ENCODE results near the gene ZNFX1.

DNA sequence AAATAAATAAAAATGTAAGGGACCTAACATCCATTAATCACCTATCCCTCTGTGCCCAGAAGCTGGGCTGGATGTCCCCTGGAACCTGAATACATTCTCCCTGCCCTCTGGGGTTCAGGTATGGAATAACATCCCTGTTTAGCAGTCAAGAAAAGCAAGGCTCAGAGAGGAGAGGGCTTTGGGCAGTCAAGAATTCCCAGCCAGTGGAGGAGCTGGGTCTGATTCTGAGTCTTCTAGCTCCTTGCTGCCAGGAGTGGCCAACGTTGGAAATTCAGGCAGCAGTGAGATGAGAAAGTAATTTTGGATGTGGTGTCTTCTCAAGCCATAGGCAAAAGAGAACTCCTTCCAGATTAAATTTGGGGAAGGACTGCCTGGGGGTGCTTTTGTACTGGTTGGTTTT lies 42.6 kb upstream of the ZNFX1 start:
- TF ChIP-seq, protein P1, sequence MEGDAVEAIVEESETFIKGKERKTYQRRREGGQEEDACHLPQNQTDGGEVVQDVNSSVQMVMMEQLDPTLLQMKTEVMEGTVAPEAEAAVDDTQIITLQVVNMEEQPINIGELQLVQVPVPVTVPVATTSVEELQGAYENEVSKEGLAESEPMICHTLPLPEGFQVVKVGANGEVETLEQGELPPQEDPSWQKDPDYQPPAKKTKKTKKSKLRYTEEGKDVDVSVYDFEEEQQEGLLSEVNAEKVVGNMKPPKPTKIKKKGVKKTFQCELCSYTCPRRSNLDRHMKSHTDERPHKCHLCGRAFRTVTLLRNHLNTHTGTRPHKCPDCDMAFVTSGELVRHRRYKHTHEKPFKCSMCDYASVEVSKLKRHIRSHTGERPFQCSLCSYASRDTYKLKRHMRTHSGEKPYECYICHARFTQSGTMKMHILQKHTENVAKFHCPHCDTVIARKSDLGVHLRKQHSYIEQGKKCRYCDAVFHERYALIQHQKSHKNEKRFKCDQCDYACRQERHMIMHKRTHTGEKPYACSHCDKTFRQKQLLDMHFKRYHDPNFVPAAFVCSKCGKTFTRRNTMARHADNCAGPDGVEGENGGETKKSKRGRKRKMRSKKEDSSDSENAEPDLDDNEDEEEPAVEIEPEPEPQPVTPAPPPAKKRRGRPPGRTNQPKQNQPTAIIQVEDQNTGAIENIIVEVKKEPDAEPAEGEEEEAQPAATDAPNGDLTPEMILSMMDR (IDR thresholded peaks at IDR 0.05): no peak
- no peak for TF ChIP-seq EZH2 (IDR thresholded peaks at IDR 0.05; ENCODE audit: borderline replicate concordance, insufficient read depth, low read depth, low read length, poor library complexity, severe bottlenecking)

All from B cell (primary cell).